GM23338 (cell line): ENCODE measurements around the gene CLEC17A. TPM values are rescaled to one million over a fixed set of nuclear protein-coding genes. Genes with fewer than 3 reads are reported as not detected.

Experiments
- ATAC-seq: fragments of 200-7000 bp; cut with Tn5 transposase; 3 replicates; pipeline ENCODE4 v1.9.1; 2020
- DNase-seq: peaks from one replicate; pipeline ENCODE4 v3.0.0-alpha.2; 2015; ENCODE audit warnings: low spot score
- H2AFZ ChIP-seq: fragments of 200-600 bp; sonication (generic); 2 replicates; pipeline ENCODE4 v1.8.0; 2016; ENCODE audit warnings: antibody characterized with exemption, mild to moderate bottlenecking, moderate library complexity
- H3F3A ChIP-seq: fragments of 200-600 bp; sonication (generic); replicated peaks from 2 replicates; pipeline ENCODE4 v1.8.0; 2017; ENCODE audit warnings: antibody characterized with exemption, mixed run types, low read depth
- H3K27ac ChIP-seq: fragments of 200-600 bp; sonication (generic); 2 replicates; pipeline ENCODE4 v1.6.1; 2016; ENCODE audit warnings: low read depth
- H3K27me3 ChIP-seq: fragments of 200-600 bp; sonication (generic); 2 replicates; pipeline ENCODE4 v1.8.0; 2016; ENCODE audit warnings: mild to moderate bottlenecking, mixed run types, moderate library complexity; ENCODE audit not compliant: insufficient read depth
- H3K36me3 ChIP-seq: fragments of 200-600 bp; sonication (generic); 2 replicates; pipeline ENCODE4 v1.8.0; 2016; ENCODE audit warnings: mild to moderate bottlenecking; ENCODE audit not compliant: insufficient read depth
- H3K4me1 ChIP-seq: fragments of 200-600 bp; sonication (generic); 2 replicates; pipeline ENCODE4 v1.8.0; 2016; ENCODE audit warnings: mild to moderate bottlenecking, moderate library complexity; ENCODE audit not compliant: insufficient read depth
- H3K4me2 ChIP-seq: fragments of 200-600 bp; sonication (generic); 2 replicates; pipeline ENCODE4 v1.7.1; 2017; ENCODE audit warnings: mixed run types
- H3K4me3 ChIP-seq: fragments of 200-600 bp; sonication (generic); 2 replicates; pipeline ENCODE4 v1.6.1; 2016; ENCODE audit warnings: mixed run types
- H3K79me2 ChIP-seq: fragments of 200-600 bp; sonication (generic); replicated peaks from 2 replicates; pipeline ENCODE4 v1.8.0; 2017; ENCODE audit warnings: mild to moderate bottlenecking; ENCODE audit not compliant: insufficient read depth
- H3K9me2 ChIP-seq: fragments of 200-600 bp; sonication (generic); 2 replicates; pipeline ENCODE4 v1.8.0; 2017; ENCODE audit not compliant: insufficient read depth
- H4K20me1 ChIP-seq: fragments of 200-600 bp; sonication (generic); replicated peaks from 2 replicates; pipeline ENCODE4 v1.8.0; 2017; ENCODE audit warnings: mild to moderate bottlenecking; ENCODE audit not compliant: insufficient read depth
- H3K27ac Mint-ChIP-seq: 2 replicates; pipeline ENCODE4 v1.8.0; 2020; ENCODE audit warnings: inconsistent platforms, mild to moderate bottlenecking, moderate library complexity, mixed read lengths
- H3K27me3 Mint-ChIP-seq: 3 replicates; pipeline ENCODE4 v1.8.0; 2022; ENCODE audit warnings: low read depth, mild to moderate bottlenecking, moderate library complexity, mixed read lengths, inconsistent platforms; ENCODE audit not compliant: insufficient read depth, poor library complexity
- H3K36me3 Mint-ChIP-seq: 3 replicates; pipeline ENCODE4 v1.8.0; 2021; ENCODE audit warnings: low read depth, mild to moderate bottlenecking, inconsistent platforms, moderate library complexity, mixed read lengths
- H3K4me1 Mint-ChIP-seq: 3 replicates; pipeline ENCODE4 v1.8.0; 2020; ENCODE audit warnings: mild to moderate bottlenecking, inconsistent platforms, mixed read lengths
- H3K4me3 Mint-ChIP-seq: 3 replicates; pipeline ENCODE4 v1.8.0; 2021; ENCODE audit warnings: moderate library complexity, mild to moderate bottlenecking, inconsistent platforms, mixed read lengths
- H3K9me3 Mint-ChIP-seq: 3 replicates; pipeline ENCODE4 v1.8.0; 2020; ENCODE audit warnings: moderate library complexity, mild to moderate bottlenecking, inconsistent platforms, mixed read lengths
- CTCF ChIP-seq, 2 experiments: fragments of 200-600 bp in 1 of 2; sonication (generic) in 1 of 2; conservative IDR thresholded peaks; 2 replicates each; pipeline versions ENCODE4 v1.5.1 to v1.6.1; 2016 to 2017; ENCODE audit warnings: antibody characterized with exemption in 2 of 2, low read depth in 2 of 2, mild to moderate bottlenecking in 2 of 2, moderate library complexity in 1 of 2
- ETS1 ChIP-seq: IDR thresholded peaks from 2 replicates; pipeline ENCODE4 v1.6.1; 2016; ENCODE audit warnings: antibody characterized with exemption
- EZH2 ChIP-seq: fragments of 200-600 bp; sonication (generic); IDR thresholded peaks from one replicate; pipeline ENCODE4 v1.8.0; 2017; ENCODE audit warnings: antibody characterized with exemption, mild to moderate bottlenecking, low read depth; ENCODE audit not compliant: unreplicated experiment
- EZH2phosphoT487 ChIP-seq: fragments of 200-600 bp; sonication (generic); IDR thresholded peaks from one replicate; pipeline ENCODE4 v1.8.1; 2018; ENCODE audit warnings: antibody characterized with exemption; ENCODE audit not compliant: unreplicated experiment
- NANOG ChIP-seq: IDR thresholded peaks from 2 replicates; pipeline ENCODE4 v1.6.1; 2016; ENCODE audit warnings: antibody characterized with exemption, borderline replicate concordance
- POLR2AphosphoS5 ChIP-seq: IDR thresholded peaks from 2 replicates; pipeline ENCODE4 v1.6.1; 2016; ENCODE audit warnings: antibody characterized with exemption, low read depth
- ZNF114 ChIP-seq: fragments of 250-450 bp; sonication (Bioruptor Pico); IDR thresholded peaks from 2 replicates; pipeline ENCODE4 v1.5.0; 2020; ENCODE audit warnings: mild to moderate bottlenecking, moderate library complexity
- ZNF462 ChIP-seq: fragments of 250-450 bp; sonication (Bioruptor Pico); IDR thresholded peaks from 2 replicates; pipeline ENCODE4 v1.5.0; 2020; ENCODE audit warnings: mild to moderate bottlenecking, moderate library complexity
- polyA plus RNA-seq: library from polyadenylated mRNA; unstranded; fragments of >200 nt; fragmentation: Nextera tagmentation; extraction: Ambion mirVana; gene quantifications from 2 replicates; pipeline ENCODE4 v1.2.1, GENCODE V29; 2016
- total RNA-seq: library from RNA; depleted of rRNA; stranded (reverse); fragments of >200 nt; shearing (Covaris generic); gene quantifications from 2 replicates; pipeline ENCODE4 v1.2.3, GENCODE V29; 2014

Gene CLEC17A
- total and polyA plus RNA-seq, 2 experiments from 2014 or later: 0.17 TPM; not detected in 1

- no peak for TF ChIP-seq ZNF462 (CRISPR knock-in tag)
- TF ChIP-seq NANOG: no peak
Observed at GRCh38 chr19:14553939-14554243, 29.0 kb upstream of the CLEC17A start (continued).

GRCh38 chr19:14554382-14554812 is 28.5 kb upstream of the CLEC17A start:
- H3K27ac ChIP-seq: peak overlapping the region; percentile 69
- H2AFZ ChIP-seq: no peak overlapping the region
- no peaks in the 10 kb centered on the region for H3K9me3 Mint-ChIP-seq
- peaks cover 3% of the 10 kb centered on the region; the same call in 1 of the 2 replicates for H3F3A ChIP-seq
- no peaks in the 10 kb centered on the region for H3K27me3 ChIP-seq
- no peak overlapping the region for H3K4me3 Mint-ChIP-seq
- H3K4me3 ChIP-seq: no peak overlapping the region
- peaks cover 22% of the 10 kb centered on the region for H3K4me1 Mint-ChIP-seq
- no peak overlapping the region for H3K4me2 ChIP-seq
- H3K27ac Mint-ChIP-seq: 0 out of 2 replicates have a peak overlapping the region, but pooled peaks have one; percentile 38
- H3K36me3 Mint-ChIP-seq: peaks cover 3% of the 10 kb centered on the region; the same call in 2 of the 3 replicates
- peaks cover 20% of the 10 kb centered on the region for H3K27me3 Mint-ChIP-seq
- peaks cover 10% of the 10 kb centered on the region; the same call in 1 of the 2 replicates for H4K20me1 ChIP-seq
- no peaks in the 10 kb centered on the region for H3K9me2 ChIP-seq
- ATAC-seq: peak; percentile 61
- peaks cover 6% of the 10 kb centered on the region; the same call in 1 of the 2 replicates for H3K4me1 ChIP-seq
- H3K79me2 ChIP-seq: peaks cover 48% of the 10 kb centered on the region
- no peaks in the 10 kb centered on the region for H3K36me3 ChIP-seq
- peak; percentile 55 for DNase-seq
- TF ChIP-seq EZH2 (no peak), CTCF (conservative IDR thresholded peaks at IDR 0.05; ENCODE audit: low read depth in 2 of 2) (no peak), EZH2phosphoT487 (no peak), ETS1 (no peak), POLR2AphosphoS5 (no peak), ZNF114 (CRISPR knock-in tag) (no peak), NANOG (no peak)
